Epithelial cell of proximal tubule (primary cell): Measurements from ENCODE around the gene SHC1. TPM values are rescaled to one million over a fixed set of nuclear protein-coding genes. Genes with fewer than 3 reads are reported as not detected.

ENCODE experiments used
- DNase-seq: peaks from one replicate; pipeline ENCODE4 v3.0.0-alpha.2; 2011; ENCODE audit warnings: low read depth
- H3K4me3 ChIP-seq: 2 replicates; pipeline ENCODE4 v1.5.1; 2011; ENCODE audit warnings: low read depth, mild to moderate bottlenecking, low read length
- total RNA-seq: library from RNA; depleted of rRNA; stranded (reverse); fragments of >200 nt; gene quantifications from 2 replicates; pipeline ENCODE4 v1.2.3, GENCODE V29; 2015
- TF ChIP-seq, protein P1 (sequence below): conservative IDR thresholded peaks from 2 replicates; pipeline ENCODE4 v1.5.1; 2012; ENCODE audit warnings: low read depth, mild to moderate bottlenecking, low read length

Gene SHC1
- total RNA-seq, 1 donor from 2014 or later = 155 TPM

DNA sequence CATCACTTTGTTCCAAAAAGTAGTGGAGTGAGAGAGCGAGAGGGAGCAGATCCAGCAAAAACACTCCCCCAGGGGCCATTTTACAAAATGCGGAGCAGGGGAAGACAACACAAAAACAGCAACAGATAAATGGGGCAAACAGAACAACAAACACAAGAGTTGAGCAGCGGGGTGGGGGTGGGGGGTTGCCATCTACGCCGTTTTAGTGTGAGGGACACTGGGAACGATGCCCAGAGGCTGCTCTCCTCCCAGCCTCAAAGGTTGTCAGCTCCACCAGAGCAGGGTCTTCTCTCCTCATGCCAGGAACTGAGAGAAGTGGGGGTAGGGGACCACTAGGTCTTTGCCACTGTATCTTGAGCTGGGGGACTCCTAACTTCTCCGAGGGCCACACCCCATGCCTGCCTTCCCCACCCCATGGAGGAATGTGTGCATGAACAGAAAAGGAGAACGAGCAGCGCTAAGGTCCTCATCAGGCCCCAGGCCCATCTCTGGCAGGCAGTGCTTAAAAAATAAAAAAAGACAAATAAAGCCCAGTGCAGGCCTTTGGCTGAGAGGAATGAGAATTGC lies 13.4 kb downstream of the SHC1 start:
- DNase-seq = no peak
- H3K4me3 ChIP-seq = no peak overlapping the region
- TF ChIP-seq, protein P1, sequence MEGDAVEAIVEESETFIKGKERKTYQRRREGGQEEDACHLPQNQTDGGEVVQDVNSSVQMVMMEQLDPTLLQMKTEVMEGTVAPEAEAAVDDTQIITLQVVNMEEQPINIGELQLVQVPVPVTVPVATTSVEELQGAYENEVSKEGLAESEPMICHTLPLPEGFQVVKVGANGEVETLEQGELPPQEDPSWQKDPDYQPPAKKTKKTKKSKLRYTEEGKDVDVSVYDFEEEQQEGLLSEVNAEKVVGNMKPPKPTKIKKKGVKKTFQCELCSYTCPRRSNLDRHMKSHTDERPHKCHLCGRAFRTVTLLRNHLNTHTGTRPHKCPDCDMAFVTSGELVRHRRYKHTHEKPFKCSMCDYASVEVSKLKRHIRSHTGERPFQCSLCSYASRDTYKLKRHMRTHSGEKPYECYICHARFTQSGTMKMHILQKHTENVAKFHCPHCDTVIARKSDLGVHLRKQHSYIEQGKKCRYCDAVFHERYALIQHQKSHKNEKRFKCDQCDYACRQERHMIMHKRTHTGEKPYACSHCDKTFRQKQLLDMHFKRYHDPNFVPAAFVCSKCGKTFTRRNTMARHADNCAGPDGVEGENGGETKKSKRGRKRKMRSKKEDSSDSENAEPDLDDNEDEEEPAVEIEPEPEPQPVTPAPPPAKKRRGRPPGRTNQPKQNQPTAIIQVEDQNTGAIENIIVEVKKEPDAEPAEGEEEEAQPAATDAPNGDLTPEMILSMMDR = no peak

DNA sequence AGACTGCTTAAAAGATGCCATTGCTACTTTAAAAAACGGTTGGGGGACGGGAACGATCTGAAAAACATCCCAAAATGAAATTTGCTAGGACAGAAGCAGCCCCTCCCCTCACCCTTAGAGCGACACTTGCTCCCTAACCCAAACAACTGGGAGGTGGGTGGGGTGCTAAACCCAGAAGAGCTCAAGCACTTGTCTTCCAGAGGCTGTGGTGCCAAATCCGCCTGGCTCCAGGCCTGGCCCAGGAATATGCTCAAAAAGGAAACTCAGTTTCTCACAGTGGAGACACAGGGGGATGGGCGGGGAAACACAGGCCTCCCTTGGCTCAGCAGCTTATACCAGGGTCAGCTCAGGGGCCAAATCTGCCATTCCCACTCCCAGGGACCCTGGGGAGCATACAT lies 14.0 kb downstream of the SHC1 start:
- DNase-seq = no peak
- peak overlapping the region; percentile 69 for H3K4me3 ChIP-seq
- TF ChIP-seq, protein P1 = no peak

DNA sequence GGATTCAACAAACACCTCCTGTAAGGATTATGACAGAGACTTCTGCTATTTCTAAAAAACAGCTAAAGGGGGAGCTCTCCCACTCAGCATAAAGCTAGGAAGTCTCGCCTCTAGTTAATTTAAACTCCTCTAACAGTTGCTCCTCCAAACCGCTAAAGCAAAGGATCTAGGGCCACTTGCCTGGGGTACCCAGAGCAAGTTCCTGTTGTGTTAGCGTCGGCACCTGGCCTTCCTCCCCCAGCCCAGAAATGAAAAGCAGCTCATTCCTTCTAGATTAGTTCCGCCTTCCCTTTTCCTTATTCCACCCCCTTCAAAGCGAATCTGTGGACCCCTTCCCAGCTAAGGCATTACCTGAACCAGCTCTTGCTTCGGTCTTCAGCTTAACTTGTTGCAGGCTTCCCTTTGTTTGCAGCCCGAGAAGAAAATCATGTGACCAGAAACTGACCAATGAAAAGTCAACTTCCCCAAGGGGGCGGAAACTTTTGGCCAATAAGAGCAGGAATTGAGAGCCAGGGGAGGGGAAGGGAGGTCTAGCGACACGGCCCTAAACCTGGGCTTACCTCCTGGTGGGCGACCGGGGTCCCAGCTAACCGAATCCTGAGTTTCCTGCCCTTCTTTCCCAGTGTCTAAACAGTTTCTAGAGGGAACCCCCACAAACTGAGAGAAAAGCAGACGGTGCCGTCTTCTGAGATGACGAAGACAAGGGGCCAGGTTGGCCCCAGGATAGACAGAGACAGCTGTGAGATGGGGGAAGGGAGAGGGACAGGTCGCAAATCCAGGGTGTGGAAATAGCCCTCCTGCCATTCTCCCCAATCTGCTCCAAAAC lies 14.6 kb downstream of the SHC1 start, which contains the start of gene PBXIP1:
Gene PBXIP1, minus strand, starts transcription at position 382 of the 826 bp plus-strand sequence. CDS start 2,378 bp downstream, outside the sequence.
- TF ChIP-seq, protein P1 = peak; percentile 52
- peak within 1 kb of the TSS; percentile 69 for H3K4me3 ChIP-seq
- peak; percentile 76 for DNase-seq

DNA sequence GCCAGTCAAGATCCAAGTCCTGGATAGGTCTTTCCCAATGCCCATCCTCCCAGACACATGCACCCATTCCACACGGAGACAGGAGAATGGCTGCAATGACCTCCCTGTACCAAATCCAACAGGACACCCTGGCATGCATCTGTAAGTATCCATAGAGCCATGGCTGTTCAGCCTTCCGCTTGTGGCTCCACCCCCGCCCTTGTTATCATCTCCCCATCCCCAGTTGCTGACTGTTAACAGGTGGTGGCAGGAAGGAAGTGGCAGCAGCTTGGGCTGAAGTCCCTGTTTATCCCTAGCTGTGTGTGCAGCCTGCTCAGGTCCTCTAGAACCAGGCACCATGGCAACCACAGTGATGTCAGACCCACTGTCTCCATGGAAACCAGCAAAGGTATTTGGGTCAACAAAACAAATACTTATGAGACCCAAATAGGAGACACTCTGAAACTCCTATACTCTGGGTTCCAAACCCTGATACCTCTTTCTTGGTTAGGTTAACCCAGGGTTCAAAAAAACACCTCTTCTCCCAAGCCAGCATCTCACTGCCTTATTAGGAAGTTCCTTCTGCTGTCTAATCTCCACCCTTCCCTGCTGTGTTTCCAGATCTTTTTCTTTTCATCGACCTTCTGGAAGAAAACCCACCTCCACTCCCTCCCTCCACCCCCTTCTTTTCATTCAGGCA lies 15.4 kb downstream of the SHC1 start:
- TF ChIP-seq, protein P1 = no peak
- no peak for DNase-seq

DNA sequence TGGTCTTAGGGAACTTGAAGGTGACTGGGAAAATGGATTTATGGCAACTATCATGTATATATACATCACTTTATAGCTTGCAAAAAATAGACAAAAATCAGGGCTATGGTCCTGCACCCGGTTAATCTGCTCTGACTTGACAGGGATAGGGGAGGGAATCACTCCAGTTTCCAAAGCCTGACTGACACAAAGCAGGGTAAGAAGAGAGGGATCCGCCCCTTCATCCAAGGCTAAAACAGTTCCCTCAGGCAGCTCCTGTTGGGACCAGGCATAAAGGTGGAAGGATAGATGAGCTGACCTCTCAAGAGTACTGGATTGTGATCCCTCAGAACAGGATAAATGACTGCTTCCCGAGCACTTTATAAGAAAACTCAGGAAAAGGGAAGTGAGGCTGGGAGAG lies 16.0 kb downstream of the SHC1 start:
- no peak for DNase-seq
- H3K4me3 ChIP-seq = no peak overlapping the region
- TF ChIP-seq, protein P1 = no peak

More for the DNA sequence above, 15.4 kb downstream of the SHC1 start:
- peak overlapping the region; percentile 69 for H3K4me3 ChIP-seq

DNA sequence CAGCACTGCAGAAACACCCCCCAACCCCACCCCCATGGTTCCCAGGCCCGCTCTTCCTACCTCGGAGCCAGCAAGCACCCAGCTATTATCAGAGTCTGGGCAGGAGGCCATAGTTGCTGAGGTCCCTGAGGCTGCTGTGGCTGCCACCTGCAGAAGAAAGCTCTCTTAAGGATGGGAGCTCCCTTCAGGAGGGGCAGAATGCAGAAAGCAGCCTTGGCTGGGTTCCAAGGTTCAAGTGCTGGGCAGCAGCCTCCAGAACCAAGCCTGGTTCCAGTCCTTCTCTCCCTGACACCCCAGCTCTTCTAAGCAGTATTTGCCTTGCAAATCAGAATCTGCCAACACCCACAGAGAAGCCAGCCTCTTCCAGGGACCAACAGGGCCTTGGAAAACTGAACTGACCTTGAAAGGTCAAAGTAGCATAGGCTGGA lies 16.9 kb downstream of the SHC1 start:
- no peak overlapping the region for H3K4me3 ChIP-seq
- TF ChIP-seq, protein P1 = no peak
- DNase-seq = no peak
